ENCODE results near the gene CCNB1.
"Not testable (repeated sequence)": the region's sequence is repeated elsewhere in the genome, so short reads cannot be mapped to it uniquely, and the experiment has no call there.

CCNB1 gene

GRCh38 chr5:69130241-69130640 is 36.7 kb upstream of the CCNB1 start:
- TF ChIP-seq ZNF24 (tag by site-specific recombination; IDR thresholded peaks at IDR 0.05) (no peak), ZNF248 (tag by site-specific recombination; IDR thresholded peaks at IDR 0.05) (no peak), ZNF23 (tag by site-specific recombination; IDR thresholded peaks at IDR 0.05; ENCODE audit: borderline replicate concordance) (no peak), SCRT2 (tag by site-specific recombination; IDR thresholded peaks at IDR 0.05) (no peak)
- H3K4me3 ChIP-seq (ENCODE audit: low read depth, low read length) = no peak overlapping the region
- no peaks in the 10 kb centered on the region for H3K4me1 ChIP-seq (ENCODE audit: control insufficient read depth, insufficient read depth, low read length)
- H3K9me3 ChIP-seq (ENCODE audit: control insufficient read depth, insufficient read depth, low read depth, low read length) = no peaks in the 10 kb centered on the region
- H3K36me3 ChIP-seq (ENCODE audit: control insufficient read depth in 2 of 2, insufficient read depth in 1 of 2, low read length in 2 of 2) = peaks cover 42 to 44% of the 10 kb centered on the region in 2 experiments
- POLR2A ChIA-PET = no interaction called here
- no peak overlapping the region for H3K27ac ChIP-seq (ENCODE audit: extremely low read depth, low read depth, low read length)
- CTCF ChIA-PET = no interaction called here

GRCh38 chr5:69131304-69131703 is 35.6 kb upstream of the CCNB1 start:
- peaks cover 40 to 42% of the 10 kb centered on the region in 2 experiments for H3K36me3 ChIP-seq (ENCODE audit: control insufficient read depth in 2 of 2, insufficient read depth in 1 of 2, low read length in 2 of 2)
- POLR2A ChIA-PET = no interaction called here
- TF ChIP-seq ZNF37A (tag by site-specific recombination; IDR thresholded peaks at IDR 0.05) = no peak

GRCh38 chr5:69134126-69134525 is 32.8 kb upstream of the CCNB1 start:
- ChIA-PET CTCF (no interaction called here), POLR2A (interaction anchor here (0.6 kb wide), 1 partner anchor 200 kb away, joined by 4 read pairs; no protein-coding TSS in a partner anchor)
- no peak overlapping the region for H3K27ac ChIP-seq (ENCODE audit: extremely low read depth, low read depth, low read length)
- TF ChIP-seq TRIM28 (IDR thresholded peaks at IDR 0.05; ENCODE audit: borderline replicate concordance, low read length) = no peak
- peak; percentile 86 for TF ChIP-seq EGR2 (tag by site-specific recombination; IDR thresholded peaks at IDR 0.05; ENCODE audit: low read depth)
- peak; percentile 64; the same call in 1 of the 2 replicates for TF ChIP-seq ZFHX2 (tag by site-specific recombination; conservative IDR thresholded peaks at IDR 0.05)
- no peaks in the 10 kb centered on the region for H3K9me3 ChIP-seq (ENCODE audit: control insufficient read depth, insufficient read depth, low read depth, low read length)
- peaks cover 21 to 22% of the 10 kb centered on the region in 2 experiments for H3K36me3 ChIP-seq (ENCODE audit: control insufficient read depth in 2 of 2, insufficient read depth in 1 of 2, low read length in 2 of 2)
- H3K4me1 ChIP-seq (ENCODE audit: control insufficient read depth, insufficient read depth, low read length) = no peaks in the 10 kb centered on the region
- H3K4me3 ChIP-seq (ENCODE audit: low read depth, low read length) = no peak overlapping the region

More at GRCh38 chr5:69131304-69131703, 35.6 kb upstream of the CCNB1 start:
- Histone ChIP-seq H3K9me3 (ENCODE audit: control insufficient read depth, insufficient read depth, low read depth, low read length) (no peaks in the 10 kb centered on the region), H3K4me3 (ENCODE audit: low read depth, low read length) (no peak overlapping the region), H3K4me1 (ENCODE audit: control insufficient read depth, insufficient read depth, low read length) (no peaks in the 10 kb centered on the region), H3K27ac (ENCODE audit: extremely low read depth, low read depth, low read length) (no peak overlapping the region)
- CTCF ChIA-PET = no interaction called here

GRCh38 chr5:69136293-69136692 is 30.7 kb upstream of the CCNB1 start:
- TF ChIP-seq HOXC10 (CRISPR knock-in tag; IDR thresholded peaks at IDR 0.05) (no peak), ZBTB7A (tag by site-specific recombination; IDR thresholded peaks at IDR 0.05; ENCODE audit: low read depth) (no peak), ZNF677 (tag by site-specific recombination; IDR thresholded peaks at IDR 0.05) (no peak), ZNF146 (tag by site-specific recombination; IDR thresholded peaks at IDR 0.05) (no peak), ZNF302 (tag by site-specific recombination; IDR thresholded peaks at IDR 0.05; ENCODE audit: low read depth) (no peak)
- Histone ChIP-seq H3K4me1 (ENCODE audit: control insufficient read depth, insufficient read depth, low read length) (no peaks in the 10 kb centered on the region), H3K27ac (ENCODE audit: extremely low read depth, low read depth, low read length) (no peak overlapping the region), H3K4me3 (ENCODE audit: low read depth, low read length) (no peak overlapping the region), H3K9me3 (ENCODE audit: control insufficient read depth, insufficient read depth, low read depth, low read length) (no peaks in the 10 kb centered on the region), H3K36me3 (ENCODE audit: control insufficient read depth in 2 of 2, insufficient read depth in 1 of 2, low read length in 2 of 2) (peaks cover 2 to 11% of the 10 kb centered on the region in 2 experiments; a peak in 2 of 3 replicates)
- POLR2A ChIA-PET = no interaction called here
- CTCF ChIA-PET = no interaction called here

- POLR2A ChIA-PET; H3K9me3 ChIP-seq (ENCODE audit: control insufficient read depth, insufficient read depth, low read depth, low read length); H3K36me3 ChIP-seq (ENCODE audit: control insufficient read depth in 2 of 2, insufficient read depth in 1 of 2, low read length in 2 of 2); H3K27ac ChIP-seq (ENCODE audit: extremely low read depth, low read depth, low read length); H3K4me3 ChIP-seq (ENCODE audit: low read depth, low read length); H3K4me1 ChIP-seq (ENCODE audit: control insufficient read depth, insufficient read depth, low read length): not testable (repeated sequence)
- CTCF ChIA-PET = interaction anchor here (0.6 kb wide), 1 partner anchor 16 kb away, joined by 3 read pairs; no protein-coding TSS in a partner anchor
- peak; percentile 82 for TF ChIP-seq ZNF121 (tag by site-specific recombination; IDR thresholded peaks at IDR 0.05)
Observed at GRCh38 chr5:69137208-69137607, 29.7 kb upstream of the CCNB1 start.

Measured in HEK293 (cell line).